Measurements from ENCODE around the gene ARAP1. TPM values are rescaled to one million over a fixed set of nuclear protein-coding genes. Genes with fewer than 3 reads are reported as not detected.

The ARAP1 gene
- polyA plus RNA-seq, 1 donor from 2014 or later = 3.5 TPM

DNA sequence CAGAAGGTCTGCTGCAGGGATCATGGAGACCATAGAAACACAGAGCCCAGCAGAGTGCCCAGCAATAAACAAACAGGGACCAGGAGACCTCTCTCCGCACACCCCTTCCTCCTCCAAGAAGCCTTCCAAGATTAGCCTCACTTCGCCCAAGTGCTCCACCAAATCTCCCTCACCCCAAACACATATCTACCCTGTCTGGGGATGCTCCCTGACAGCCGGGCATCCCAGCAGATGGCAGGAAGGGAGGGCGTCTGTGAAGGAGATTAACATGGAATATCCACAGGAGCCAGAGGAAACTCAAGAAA is 26.5 kb downstream of the ARAP1 start:
- Histone ChIP-seq H3K79me2 (replicated peaks; ENCODE audit: insufficient read depth, low read length) (no peaks in the 10 kb centered on the region), H3K9ac (ENCODE audit: low read length) (no peak overlapping the region), H2AFZ (ENCODE audit: low read depth, low read length) (no peak overlapping the region), H3K27ac (ENCODE audit: low read length) (no peak overlapping the region), H3K9me3 (ENCODE audit: low read length) (no peaks in the 10 kb centered on the region), H3K9me2 (ENCODE audit: insufficient read depth, low read length) (no peaks in the 10 kb centered on the region), H3K4me2 (ENCODE audit: low read length) (no peak overlapping the region), H3K36me3 (ENCODE audit: insufficient read depth, low read length) (no peaks in the 10 kb centered on the region), H4K20me1 (ENCODE audit: insufficient read depth) (no peaks in the 10 kb centered on the region), H3F3A (ENCODE audit: insufficient read depth, low read length, poor library complexity, severe bottlenecking) (no peaks in the 10 kb centered on the region), H3K4me3 (ENCODE audit: low read length) (no peak overlapping the region), H3K27me3 (ENCODE audit: insufficient read depth, low read depth, low read length) (no peaks in the 10 kb centered on the region)
- TF ChIP-seq, protein P1, sequence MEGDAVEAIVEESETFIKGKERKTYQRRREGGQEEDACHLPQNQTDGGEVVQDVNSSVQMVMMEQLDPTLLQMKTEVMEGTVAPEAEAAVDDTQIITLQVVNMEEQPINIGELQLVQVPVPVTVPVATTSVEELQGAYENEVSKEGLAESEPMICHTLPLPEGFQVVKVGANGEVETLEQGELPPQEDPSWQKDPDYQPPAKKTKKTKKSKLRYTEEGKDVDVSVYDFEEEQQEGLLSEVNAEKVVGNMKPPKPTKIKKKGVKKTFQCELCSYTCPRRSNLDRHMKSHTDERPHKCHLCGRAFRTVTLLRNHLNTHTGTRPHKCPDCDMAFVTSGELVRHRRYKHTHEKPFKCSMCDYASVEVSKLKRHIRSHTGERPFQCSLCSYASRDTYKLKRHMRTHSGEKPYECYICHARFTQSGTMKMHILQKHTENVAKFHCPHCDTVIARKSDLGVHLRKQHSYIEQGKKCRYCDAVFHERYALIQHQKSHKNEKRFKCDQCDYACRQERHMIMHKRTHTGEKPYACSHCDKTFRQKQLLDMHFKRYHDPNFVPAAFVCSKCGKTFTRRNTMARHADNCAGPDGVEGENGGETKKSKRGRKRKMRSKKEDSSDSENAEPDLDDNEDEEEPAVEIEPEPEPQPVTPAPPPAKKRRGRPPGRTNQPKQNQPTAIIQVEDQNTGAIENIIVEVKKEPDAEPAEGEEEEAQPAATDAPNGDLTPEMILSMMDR (IDR thresholded peaks at IDR 0.05; ENCODE audit: poor library complexity, severe bottlenecking) = no peak
- TF ChIP-seq SMC3 (conservative IDR thresholded peaks at IDR 0.05; ENCODE audit: poor library complexity) (no peak), RAD21 (conservative IDR thresholded peaks at IDR 0.05) (no peak), EZH2 (IDR thresholded peaks at IDR 0.05; ENCODE audit: borderline replicate concordance, insufficient read depth, low read length, poor library complexity, severe bottlenecking) (no peak), EP300 (conservative IDR thresholded peaks at IDR 0.05; ENCODE audit: poor library complexity, severe bottlenecking) (no peak), MXI1 (conservative IDR thresholded peaks at IDR 0.05; ENCODE audit: poor library complexity, severe bottlenecking) (no peak), TAF1 (IDR thresholded peaks at IDR 0.05; ENCODE audit: low read depth) (no peak), POLR2AphosphoS5 (IDR thresholded peaks at IDR 0.05) (no peak)
- TF ChIP-seq, protein P2, sequence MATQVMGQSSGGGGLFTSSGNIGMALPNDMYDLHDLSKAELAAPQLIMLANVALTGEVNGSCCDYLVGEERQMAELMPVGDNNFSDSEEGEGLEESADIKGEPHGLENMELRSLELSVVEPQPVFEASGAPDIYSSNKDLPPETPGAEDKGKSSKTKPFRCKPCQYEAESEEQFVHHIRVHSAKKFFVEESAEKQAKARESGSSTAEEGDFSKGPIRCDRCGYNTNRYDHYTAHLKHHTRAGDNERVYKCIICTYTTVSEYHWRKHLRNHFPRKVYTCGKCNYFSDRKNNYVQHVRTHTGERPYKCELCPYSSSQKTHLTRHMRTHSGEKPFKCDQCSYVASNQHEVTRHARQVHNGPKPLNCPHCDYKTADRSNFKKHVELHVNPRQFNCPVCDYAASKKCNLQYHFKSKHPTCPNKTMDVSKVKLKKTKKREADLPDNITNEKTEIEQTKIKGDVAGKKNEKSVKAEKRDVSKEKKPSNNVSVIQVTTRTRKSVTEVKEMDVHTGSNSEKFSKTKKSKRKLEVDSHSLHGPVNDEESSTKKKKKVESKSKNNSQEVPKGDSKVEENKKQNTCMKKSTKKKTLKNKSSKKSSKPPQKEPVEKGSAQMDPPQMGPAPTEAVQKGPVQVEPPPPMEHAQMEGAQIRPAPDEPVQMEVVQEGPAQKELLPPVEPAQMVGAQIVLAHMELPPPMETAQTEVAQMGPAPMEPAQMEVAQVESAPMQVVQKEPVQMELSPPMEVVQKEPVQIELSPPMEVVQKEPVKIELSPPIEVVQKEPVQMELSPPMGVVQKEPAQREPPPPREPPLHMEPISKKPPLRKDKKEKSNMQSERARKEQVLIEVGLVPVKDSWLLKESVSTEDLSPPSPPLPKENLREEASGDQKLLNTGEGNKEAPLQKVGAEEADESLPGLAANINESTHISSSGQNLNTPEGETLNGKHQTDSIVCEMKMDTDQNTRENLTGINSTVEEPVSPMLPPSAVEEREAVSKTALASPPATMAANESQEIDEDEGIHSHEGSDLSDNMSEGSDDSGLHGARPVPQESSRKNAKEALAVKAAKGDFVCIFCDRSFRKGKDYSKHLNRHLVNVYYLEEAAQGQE (IDR thresholded peaks at IDR 0.05; ENCODE audit: borderline replicate concordance) = no peak

DNA sequence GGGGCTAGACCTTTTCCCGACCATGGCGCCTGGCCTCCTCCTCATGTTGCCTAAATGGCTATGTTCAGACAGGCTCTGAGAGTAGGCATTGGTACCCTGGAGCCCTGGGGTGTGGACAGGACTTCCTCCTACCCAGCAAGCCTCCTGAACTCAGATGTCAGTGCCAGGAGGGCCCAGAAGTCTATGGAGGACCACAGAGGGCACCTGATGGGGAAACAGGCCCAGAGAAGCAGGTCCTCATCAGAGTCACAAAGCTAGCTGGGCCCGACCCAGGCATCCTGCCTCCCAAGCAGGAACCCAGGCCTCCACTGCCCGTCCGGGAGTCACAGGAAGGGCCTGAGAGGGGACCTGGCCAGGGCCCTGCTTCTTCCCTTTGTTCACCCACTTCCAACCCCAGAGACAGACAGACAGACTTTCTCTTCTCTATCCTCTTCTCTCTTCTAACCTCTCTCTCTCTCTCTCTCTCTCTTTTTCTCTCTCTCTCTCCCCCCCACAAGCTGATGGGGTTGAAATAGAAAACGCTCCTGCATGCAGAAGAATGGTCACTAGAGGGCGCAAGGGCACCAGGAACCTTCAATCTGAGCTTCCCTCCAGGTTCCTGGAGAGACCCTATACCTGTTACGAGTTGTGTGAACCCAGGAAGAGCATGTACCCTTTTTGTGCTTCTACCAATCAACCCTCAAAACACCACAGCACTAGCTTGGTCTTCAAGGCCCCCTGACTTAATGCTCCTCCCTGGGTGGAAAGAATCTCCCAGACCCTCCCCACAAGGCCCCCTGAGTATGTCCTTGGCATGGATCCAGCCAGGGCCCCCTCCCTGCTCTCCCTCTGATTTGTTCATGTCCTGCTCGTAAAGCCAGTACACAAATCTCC is 27.1 kb downstream of the ARAP1 start:
- no peaks in the 10 kb centered on the region for H3K9me2 ChIP-seq (ENCODE audit: insufficient read depth, low read length)
- no peaks in the 10 kb centered on the region for H4K20me1 ChIP-seq (ENCODE audit: insufficient read depth)
- H3K9me3 ChIP-seq (ENCODE audit: low read length) = no peaks in the 10 kb centered on the region
- no peak overlapping the region for H3K4me2 ChIP-seq (ENCODE audit: low read length)
- no peaks in the 10 kb centered on the region for H3K27me3 ChIP-seq (ENCODE audit: insufficient read depth, low read depth, low read length)
- no peaks in the 10 kb centered on the region for H3K79me2 ChIP-seq (replicated peaks; ENCODE audit: insufficient read depth, low read length)
- H3K4me3 ChIP-seq (ENCODE audit: low read length) = no peak overlapping the region
- H3K36me3 ChIP-seq (ENCODE audit: insufficient read depth, low read length) = no peaks in the 10 kb centered on the region
- H3K27ac ChIP-seq (ENCODE audit: low read length) = no peak overlapping the region
- H3K9ac ChIP-seq (ENCODE audit: low read length) = no peak overlapping the region
- TF ChIP-seq EZH2 (IDR thresholded peaks at IDR 0.05; ENCODE audit: borderline replicate concordance, insufficient read depth, low read length, poor library complexity, severe bottlenecking) (no peak), RAD21 (conservative IDR thresholded peaks at IDR 0.05) (peak; percentile 98), SMC3 (conservative IDR thresholded peaks at IDR 0.05; ENCODE audit: poor library complexity) (peak; percentile 96)
- TF ChIP-seq, protein P1 (IDR thresholded peaks at IDR 0.05; ENCODE audit: poor library complexity, severe bottlenecking) = peak; percentile 98
- no peaks in the 10 kb centered on the region for H3F3A ChIP-seq (ENCODE audit: insufficient read depth, low read length, poor library complexity, severe bottlenecking)
- no peak overlapping the region for H2AFZ ChIP-seq (ENCODE audit: low read depth, low read length)

Data from neural cell (in vitro differentiated cells).